CD4-positive, CD25-positive, alpha-beta regulatory T cell (primary cell): Measurements from ENCODE around the gene PIEZO1. TPM values are rescaled to one million over a fixed set of nuclear protein-coding genes. Genes with fewer than 3 reads are reported as not detected.
"Not testable (repeated sequence)": the region's sequence is repeated elsewhere in the genome, so short reads cannot be mapped to it uniquely, and the experiment has no call there.

ENCODE experiments used
- ATAC-seq, 2 donors: fragments of 150-1000 bp; cut with Tn5 transposase; one replicate each; pipeline ENCODE4 v1.10.0; 2021; ENCODE audit warnings: low read depth in 2 of 2, moderate number of reproducible peaks in 2 of 2, moderate library complexity in 1 of 2
- DNase-seq, 3 donors: peaks; one replicate each; pipeline versions ENCODE4 v3.0.0 to v3.0.0-alpha.2; 2012 to 2022; ENCODE audit warnings: mixed read lengths in 1 of 3
- H3K27ac ChIP-seq: one replicate; pipeline ENCODE4 v1.7.0; 2013; ENCODE audit warnings: mild to moderate bottlenecking, low read length; ENCODE audit not compliant: insufficient read depth, poor library complexity, severe bottlenecking
- H3K27me3 ChIP-seq: one replicate; pipeline ENCODE4 v1.7.0; 2013; ENCODE audit warnings: low read length; ENCODE audit not compliant: control insufficient read depth, insufficient read depth
- H3K36me3 ChIP-seq: one replicate; pipeline ENCODE4 v1.7.0; 2013; ENCODE audit warnings: mild to moderate bottlenecking, low read length, moderate library complexity; ENCODE audit not compliant: control insufficient read depth, insufficient read depth
- H3K4me1 ChIP-seq: 2 replicates; pipeline ENCODE4 v1.7.0; 2013; ENCODE audit warnings: mild to moderate bottlenecking, low read length; ENCODE audit not compliant: insufficient read depth, control insufficient read depth, poor library complexity, severe bottlenecking
- H3K4me3 ChIP-seq: one replicate; pipeline ENCODE4 v1.7.0; 2013; ENCODE audit warnings: low read depth, mild to moderate bottlenecking, low read length, moderate library complexity
- H3K9me3 ChIP-seq, 2 experiments: 1 replicate in 1 of 2; 2 replicates in 1 of 2; pipeline ENCODE4 v1.7.0; 2013; ENCODE audit warnings: low read length in 2 of 2, mild to moderate bottlenecking in 1 of 2, moderate library complexity in 1 of 2; ENCODE audit not compliant: control insufficient read depth in 2 of 2
- H3K27ac Mint-ChIP-seq, 3 donors: one replicate each; pipeline ENCODE4 v1.8.0; 2020 to 2022; ENCODE audit warnings: mild to moderate bottlenecking in 3 of 3, mixed read lengths in 3 of 3, moderate library complexity in 2 of 3
- H3K27me3 Mint-ChIP-seq: one replicate; pipeline ENCODE4 v1.8.0; 2022; ENCODE audit warnings: mild to moderate bottlenecking, mixed read lengths
- H3K36me3 Mint-ChIP-seq: one replicate; pipeline ENCODE4 v1.8.0; 2020; ENCODE audit warnings: mixed read lengths
- H3K4me1 Mint-ChIP-seq, 4 donors: one replicate each; pipeline ENCODE4 v1.8.0; 2020 to 2022; ENCODE audit warnings: mixed read lengths in 4 of 4, mild to moderate bottlenecking in 1 of 4
- H3K4me3 Mint-ChIP-seq, 4 donors: one replicate each; pipeline ENCODE4 v1.8.0; 2020 to 2022; ENCODE audit warnings: mild to moderate bottlenecking in 4 of 4, mixed read lengths in 4 of 4, moderate library complexity in 3 of 4
- H3K9me3 Mint-ChIP-seq, 7 donors: one replicate each; pipeline ENCODE4 v1.8.0; 2020 to 2022; ENCODE audit warnings: mixed read lengths in 7 of 7, mild to moderate bottlenecking in 3 of 7, moderate library complexity in 2 of 7
- polyA plus RNA-seq, 4 donors: library from polyadenylated mRNA; unstranded; fragments of 300-500 nt; fragmentation: Illumina TruSeq; gene quantifications; one replicate each; pipeline ENCODE4 v1.2.3, GENCODE V29; 2021
- total RNA-seq: library from RNA; stranded (reverse); gene quantifications from one replicate; pipeline ENCODE4 v1.2.3, GENCODE V29; 2022

The PIEZO1 gene
- total and polyA plus RNA-seq, 5 donors from 2014 or later: 18.1 to 337 (median 20.2) TPM

- Histone ChIP-seq H3K27me3 (no peaks in the 10 kb centered on the region), H3K4me3 (no peak overlapping the region), H3K36me3 (no peaks in the 10 kb centered on the region), H3K9me3 (no peaks in the 10 kb centered on the region), H3K4me1 (peaks cover 57% of the 10 kb centered on the region), H3K27ac (peak overlapping the region; percentile 41)
- Mint-ChIP-seq H3K9me3 (no peaks in the 10 kb centered on the region), H3K27ac (peak overlapping the region; percentile 66 to 83 (median 73)), H3K4me1 (peaks cover 0 to 61% (median 26%) of the 10 kb centered on the region in 4 donors), H3K36me3 (no peaks in the 10 kb centered on the region), H3K4me3 (peak overlapping the region in 3 of 4 donors; percentile 7 to 79 (median 36)), H3K27me3 (peaks cover 4% of the 10 kb centered on the region)
- ATAC-seq: no peak
- no peak for DNase-seq
These were observed 8.4 kb upstream of the PIEZO1 start for GRCh38 chr16:88793251-88793954.

- H3K9me3 Mint-ChIP-seq: no peaks in the 10 kb centered on the region
- no peak overlapping the region for H3K4me3 ChIP-seq
- H3K27me3 Mint-ChIP-seq: peaks cover 4% of the 10 kb centered on the region
- peak overlapping the region in 3 of 4 donors; percentile 39 to 79 (median 65) for H3K4me3 Mint-ChIP-seq
- no peak for DNase-seq
- H3K27ac ChIP-seq: peak overlapping the region; percentile 47
- H3K27me3 ChIP-seq: no peaks in the 10 kb centered on the region
- H3K9me3 ChIP-seq: no peaks in the 10 kb centered on the region
- no peak for ATAC-seq
- H3K27ac Mint-ChIP-seq: peak overlapping the region in 2 of 3 donors; percentile 78 to 83
- peaks cover 0 to 61% (median 26%) of the 10 kb centered on the region in 4 donors for H3K4me1 Mint-ChIP-seq
- no peaks in the 10 kb centered on the region for H3K36me3 ChIP-seq
- H3K4me1 ChIP-seq: peaks cover 57% of the 10 kb centered on the region
- H3K36me3 Mint-ChIP-seq: no peaks in the 10 kb centered on the region
These were observed 7.7 kb upstream of the PIEZO1 start for GRCh38 chr16:88792668-88793250.

GRCh38 chr16:88792078-88792550 lies 7.1 kb upstream of the PIEZO1 start:
- H3K36me3 ChIP-seq: no peaks in the 10 kb centered on the region
- H3K27ac ChIP-seq: peak overlapping the region; percentile 47
- H3K27ac Mint-ChIP-seq: peak overlapping the region in 2 of 3 donors; percentile 78 to 83
- H3K9me3 ChIP-seq: no peaks in the 10 kb centered on the region
- H3K27me3 ChIP-seq: no peaks in the 10 kb centered on the region
- peak overlapping the region in 1 of 4 donors; percentile 38 for H3K4me3 Mint-ChIP-seq
- DNase-seq: no peak
- H3K4me3 ChIP-seq: no peak overlapping the region
- no peaks in the 10 kb centered on the region for H3K9me3 Mint-ChIP-seq
- peaks cover 4% of the 10 kb centered on the region for H3K27me3 Mint-ChIP-seq
- peaks cover 57% of the 10 kb centered on the region for H3K4me1 ChIP-seq
- H3K36me3 Mint-ChIP-seq: no peaks in the 10 kb centered on the region
- ATAC-seq: no peak
- peaks cover 0 to 61% (median 27%) of the 10 kb centered on the region in 4 donors for H3K4me1 Mint-ChIP-seq

- Mint-ChIP-seq H3K27ac (peak overlapping the region; percentile 67 to 81 (median 76)), H3K36me3 (no peaks in the 10 kb centered on the region), H3K9me3 (no peaks in the 10 kb centered on the region), H3K4me3 (peak overlapping the region; percentile 50 to 81 (median 70)), H3K27me3 (peaks cover 4% of the 10 kb centered on the region), H3K4me1 (peaks cover 0 to 57% (median 24%) of the 10 kb centered on the region in 4 donors)
- peak; percentile 72 to 75 for ATAC-seq
- H3K4me1 ChIP-seq: peaks cover 59% of the 10 kb centered on the region
- H3K27ac ChIP-seq: peak overlapping the region; percentile 72
- H3K9me3 ChIP-seq: no peaks in the 10 kb centered on the region
- H3K27me3 ChIP-seq: no peaks in the 10 kb centered on the region
- peak overlapping the region; percentile 55 for H3K4me3 ChIP-seq
- peak; percentile 30 to 84 (median 49) for DNase-seq
- H3K36me3 ChIP-seq: no peaks in the 10 kb centered on the region
These were observed 5.5 kb upstream of the PIEZO1 start for GRCh38 chr16:88790312-88791211.

- Mint-ChIP-seq H3K27me3 (peaks cover 2% of the 10 kb centered on the region), H3K4me1 (peaks cover 0 to 47% (median 20%) of the 10 kb centered on the region in 4 donors), H3K27ac (peak overlapping the region in 2 of 3 donors; percentile 20 to 67), H3K4me3 (peak overlapping the region in 3 of 4 donors; percentile 50 to 81 (median 71)), H3K36me3 (no peaks in the 10 kb centered on the region), H3K9me3 (no peaks in the 10 kb centered on the region)
- DNase-seq (no peak), ATAC-seq (no peak)
- no peak overlapping the region for H3K27ac ChIP-seq
- no peaks in the 10 kb centered on the region for H3K9me3 ChIP-seq
- H3K4me3 ChIP-seq: no peak overlapping the region
- H3K4me1 ChIP-seq: peaks cover 51% of the 10 kb centered on the region
- no peaks in the 10 kb centered on the region for H3K27me3 ChIP-seq
- H3K36me3 ChIP-seq: no peaks in the 10 kb centered on the region
These were observed 4.6 kb upstream of the PIEZO1 start for GRCh38 chr16:88789594-88789993.

GRCh38 chr16:88788749-88789148 lies 3.7 kb upstream of the PIEZO1 start:
- not testable (repeated sequence) for H3K4me3 Mint-ChIP-seq, ATAC-seq, H3K27me3 Mint-ChIP-seq, H3K4me3 ChIP-seq, H3K27ac ChIP-seq, H3K27me3 ChIP-seq, H3K9me3 ChIP-seq, H3K9me3 Mint-ChIP-seq, DNase-seq, H3K36me3 ChIP-seq, H3K36me3 Mint-ChIP-seq
- Mint-ChIP-seq H3K4me1 (peaks cover 0 to 40% (median 19%) of the 10 kb centered on the region in 4 donors), H3K27ac (peak overlapping the region in 1 of 3 donors; percentile 63)
- peaks cover 49% of the 10 kb centered on the region for H3K4me1 ChIP-seq

GRCh38 chr16:88787579-88788314 lies 2.7 kb upstream of the PIEZO1 start:
- H3K27me3 ChIP-seq: no peaks in the 10 kb centered on the region
- H3K4me3 ChIP-seq: no peak overlapping the region
- DNase-seq (no peak), ATAC-seq (no peak)
- H3K27ac ChIP-seq: no peak overlapping the region
- Mint-ChIP-seq H3K4me3 (peak overlapping the region in 2 of 4 donors; percentile 71 to 80), H3K36me3 (no peaks in the 10 kb centered on the region), H3K4me1 (peaks cover 0 to 39% (median 25%) of the 10 kb centered on the region in 4 donors), H3K27ac (peak overlapping the region in 1 of 3 donors; percentile 75), H3K27me3 (no peaks in the 10 kb centered on the region), H3K9me3 (no peaks in the 10 kb centered on the region)
- no peaks in the 10 kb centered on the region for H3K36me3 ChIP-seq
- H3K4me1 ChIP-seq: peaks cover 49% of the 10 kb centered on the region
- no peaks in the 10 kb centered on the region for H3K9me3 ChIP-seq
